ENCODE results near the gene PAPPA.

DNA sequence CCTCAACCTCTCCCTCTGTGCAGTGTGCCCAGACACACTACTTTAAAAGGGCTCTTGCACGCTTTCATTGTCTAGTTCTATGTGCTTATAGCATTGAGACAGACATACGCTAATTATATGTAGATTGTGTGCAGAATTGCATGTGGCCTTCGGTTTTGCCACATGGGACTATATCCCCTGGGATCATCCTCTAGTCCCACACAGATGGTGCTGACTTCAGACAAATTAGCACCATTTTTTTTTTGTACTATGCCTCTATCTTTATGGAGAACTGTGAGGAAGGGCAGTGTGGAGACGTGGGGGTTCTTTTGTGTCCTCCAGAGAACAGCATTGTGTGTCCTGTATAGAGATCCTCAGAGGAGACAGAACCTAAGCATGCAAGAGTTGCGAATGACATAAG, 29.3 kb downstream of the PAPPA start:
- TF ChIP-seq RAD21 (IDR thresholded peaks at IDR 0.05; ENCODE audit: low read length) (no peak), NRF1 (IDR thresholded peaks at IDR 0.05; ENCODE audit: low read depth, low read length) (no peak), ELF1 (IDR thresholded peaks at IDR 0.05) (no peak), GABPA (IDR thresholded peaks at IDR 0.05; ENCODE audit: low read depth) (no peak), POLR2AphosphoS5 (IDR thresholded peaks at IDR 0.05; ENCODE audit: low read depth, low read length) (no peak)
- TF ChIP-seq, protein P1, sequence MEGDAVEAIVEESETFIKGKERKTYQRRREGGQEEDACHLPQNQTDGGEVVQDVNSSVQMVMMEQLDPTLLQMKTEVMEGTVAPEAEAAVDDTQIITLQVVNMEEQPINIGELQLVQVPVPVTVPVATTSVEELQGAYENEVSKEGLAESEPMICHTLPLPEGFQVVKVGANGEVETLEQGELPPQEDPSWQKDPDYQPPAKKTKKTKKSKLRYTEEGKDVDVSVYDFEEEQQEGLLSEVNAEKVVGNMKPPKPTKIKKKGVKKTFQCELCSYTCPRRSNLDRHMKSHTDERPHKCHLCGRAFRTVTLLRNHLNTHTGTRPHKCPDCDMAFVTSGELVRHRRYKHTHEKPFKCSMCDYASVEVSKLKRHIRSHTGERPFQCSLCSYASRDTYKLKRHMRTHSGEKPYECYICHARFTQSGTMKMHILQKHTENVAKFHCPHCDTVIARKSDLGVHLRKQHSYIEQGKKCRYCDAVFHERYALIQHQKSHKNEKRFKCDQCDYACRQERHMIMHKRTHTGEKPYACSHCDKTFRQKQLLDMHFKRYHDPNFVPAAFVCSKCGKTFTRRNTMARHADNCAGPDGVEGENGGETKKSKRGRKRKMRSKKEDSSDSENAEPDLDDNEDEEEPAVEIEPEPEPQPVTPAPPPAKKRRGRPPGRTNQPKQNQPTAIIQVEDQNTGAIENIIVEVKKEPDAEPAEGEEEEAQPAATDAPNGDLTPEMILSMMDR (IDR thresholded peaks at IDR 0.05) = no peak
- TF ChIP-seq, protein P2, sequence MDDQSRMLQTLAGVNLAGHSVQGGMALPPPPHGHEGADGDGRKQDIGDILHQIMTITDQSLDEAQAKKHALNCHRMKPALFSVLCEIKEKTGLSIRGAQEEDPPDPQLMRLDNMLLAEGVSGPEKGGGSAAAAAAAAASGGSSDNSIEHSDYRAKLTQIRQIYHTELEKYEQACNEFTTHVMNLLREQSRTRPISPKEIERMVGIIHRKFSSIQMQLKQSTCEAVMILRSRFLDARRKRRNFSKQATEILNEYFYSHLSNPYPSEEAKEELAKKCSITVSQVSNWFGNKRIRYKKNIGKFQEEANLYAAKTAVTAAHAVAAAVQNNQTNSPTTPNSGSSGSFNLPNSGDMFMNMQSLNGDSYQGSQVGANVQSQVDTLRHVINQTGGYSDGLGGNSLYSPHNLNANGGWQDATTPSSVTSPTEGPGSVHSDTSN (IDR thresholded peaks at IDR 0.05) = no peak
